Lower lobe of right lung (tissue), 2 donors: ENCODE results near the gene RAB3GAP1. TPM values are rescaled to one million over a fixed set of nuclear protein-coding genes. Genes with fewer than 3 reads are reported as not detected.

Source experiments
- ATAC-seq, 2 donors: fragments of 200-7000 bp; cut with Tn5 transposase; one replicate each; pipeline ENCODE4 v1.9.1; 2020 to 2022; ENCODE audit warnings: mild to moderate bottlenecking in 2 of 2, moderate library complexity in 2 of 2
- DNase-seq: peaks from one replicate; pipeline ENCODE4 v3.0.0-alpha.2; 2020
- H3K27ac ChIP-seq: fragments of 200-600 bp; one replicate; pipeline ENCODE4 v1.8.0; 2022
- H3K27me3 ChIP-seq: fragments of 200-600 bp; one replicate; pipeline ENCODE4 v1.8.0; 2022; ENCODE audit warnings: low read depth
- H3K36me3 ChIP-seq: fragments of 200-600 bp; one replicate; pipeline ENCODE4 v1.8.0; 2022; ENCODE audit warnings: mild to moderate bottlenecking
- H3K4me1 ChIP-seq: fragments of 200-600 bp; one replicate; pipeline ENCODE4 v1.8.0; 2022
- H3K4me3 ChIP-seq: fragments of 200-600 bp; one replicate; pipeline ENCODE4 v1.8.0; 2022; ENCODE audit warnings: mild to moderate bottlenecking
- H3K9me3 ChIP-seq: fragments of 200-600 bp; one replicate; pipeline ENCODE4 v1.8.0; 2022
- CTCF ChIP-seq: fragments of 200-600 bp; IDR thresholded peaks from one replicate; pipeline ENCODE4 v1.8.0; 2022; ENCODE audit warnings: antibody characterized with exemption, mild to moderate bottlenecking
- intact Hi-C: fragments of 100-400 bp; cut with DNase I; formaldehyde crosslinking; loops from one replicate; pipeline ENCODE4 v1.11.0; 2022
- total RNA-seq: library from RNA; stranded (reverse); fragmentation: NEBNext Ultra II Directional; extraction: Animal tissue kit (Norgen Biotek cat#: 25700); gene quantifications from one replicate; pipeline ENCODE4 v1.2.1, GENCODE V29; 2021
- donor health status: DM: no; HTN: yes; CAD: no; lungs with severe emphysema.

RAB3GAP1 gene
- total RNA-seq, 1 donor from 2014 or later: 43.5 TPM

GRCh38 chr2:135189148-135189547 is 137.1 kb downstream of the RAB3GAP1 start:
- intact Hi-C loops: no loop called here
- DNase-seq: no peak
- ATAC-seq: no peak
- H3K4me1 ChIP-seq: no peaks in the 10 kb centered on the region
- no peak overlapping the region for H3K4me3 ChIP-seq
- peaks cover 8% of the 10 kb centered on the region for H3K9me3 ChIP-seq
- no peak overlapping the region for H3K27ac ChIP-seq
- TF ChIP-seq CTCF: no peak
- no peaks in the 10 kb centered on the region for H3K36me3 ChIP-seq
- H3K27me3 ChIP-seq: no peaks in the 10 kb centered on the region

- no peaks in the 10 kb centered on the region for H3K4me1 ChIP-seq
- intact Hi-C loops: no loop called here
- DNase-seq (no peak), ATAC-seq (no peak)
- peaks cover 8% of the 10 kb centered on the region for H3K9me3 ChIP-seq
- TF ChIP-seq CTCF: no peak
- H3K36me3 ChIP-seq: no peaks in the 10 kb centered on the region
- H3K27ac ChIP-seq: no peak overlapping the region
- no peaks in the 10 kb centered on the region for H3K27me3 ChIP-seq
- H3K4me3 ChIP-seq: no peak overlapping the region
Measured at GRCh38 chr2:135190799-135191198, 138.7 kb downstream of the RAB3GAP1 start.

GRCh38 chr2:135198481-135198880 is 146.4 kb downstream of the RAB3GAP1 start:
- Histone ChIP-seq H3K27me3 (no peaks in the 10 kb centered on the region), H3K36me3 (no peaks in the 10 kb centered on the region), H3K27ac (no peak overlapping the region), H3K4me3 (no peak overlapping the region), H3K4me1 (no peaks in the 10 kb centered on the region), H3K9me3 (no peaks in the 10 kb centered on the region)
- ATAC-seq: no peak
- DNase-seq: no peak
- TF ChIP-seq CTCF: no peak
- intact Hi-C loops: no loop called here

- Histone ChIP-seq H3K9me3 (no peaks in the 10 kb centered on the region), H3K27ac (no peak overlapping the region), H3K4me1 (no peaks in the 10 kb centered on the region), H3K27me3 (no peaks in the 10 kb centered on the region), H3K4me3 (no peak overlapping the region), H3K36me3 (no peaks in the 10 kb centered on the region)
- TF ChIP-seq CTCF: no peak
- no peak for ATAC-seq
- intact Hi-C loops: no loop called here
- no peak for DNase-seq
Measured at GRCh38 chr2:135202751-135203150, 150.7 kb downstream of the RAB3GAP1 start.

GRCh38 chr2:135203944-135204343 is 151.9 kb downstream of the RAB3GAP1 start:
- H3K27me3 ChIP-seq: no peaks in the 10 kb centered on the region
- no peak for TF ChIP-seq CTCF
- no peak for DNase-seq
- ATAC-seq: no peak
- intact Hi-C loops: no loop called here
- no peaks in the 10 kb centered on the region for H3K4me1 ChIP-seq
- no peak overlapping the region for H3K4me3 ChIP-seq
- H3K27ac ChIP-seq: no peak overlapping the region
- no peaks in the 10 kb centered on the region for H3K36me3 ChIP-seq
- H3K9me3 ChIP-seq: no peaks in the 10 kb centered on the region

- intact Hi-C loops: no loop called here
Measured at GRCh38 chr2:135208016-135208415, 155.9 kb downstream of the RAB3GAP1 start.

More at GRCh38 chr2:135208016-135208415, 155.9 kb downstream of the RAB3GAP1 start:
- no peak for DNase-seq
- Histone ChIP-seq H3K9me3 (no peaks in the 10 kb centered on the region), H3K27ac (no peak overlapping the region), H3K36me3 (no peaks in the 10 kb centered on the region), H3K27me3 (no peaks in the 10 kb centered on the region), H3K4me1 (no peaks in the 10 kb centered on the region), H3K4me3 (no peak overlapping the region)
- no peak for ATAC-seq
- TF ChIP-seq CTCF: no peak
